K562 (cell line): ENCODE measurements around the gene NFIB. TPM values are rescaled to one million over a fixed set of nuclear protein-coding genes. Genes with fewer than 3 reads are reported as not detected.

Experiments
- ATAC-seq: fragments of 200-7000 bp; cut with Tn5 transposase; 3 replicates; pipeline ENCODE4 v1.9.1; 2020; ENCODE audit warnings: moderate library complexity
- BruUV-seq: library from RNA; stranded (reverse); fragments of 400-500 nt; replicated peaks from 2 replicates; lab custom pipeline; 2021; lab: Mats Ljungman, UMichigan
- CTCF ChIA-PET: fragments of 300-600 bp; formaldehyde crosslinking; extraction: SDS; loops from one replicate; lab custom pipeline; 2021; ENCODE audit warnings: low intra/inter-chr PET ratio; lab: Yijun Ruan, JAX
- POLR2A ChIA-PET: fragments of 300-600, 350-650 bp; sonication (Branson Sonifier 250); formaldehyde crosslinking; extraction: SDS; loops from one replicate; lab custom pipeline; 2021; ENCODE audit warnings: antibody characterized with exemption, inconsistent platforms; lab: Yijun Ruan, JAX
- DNase-seq, 4 experiments: peaks; one replicate each; pipeline versions ENCODE4 v3.0.0 to v3.0.0-alpha.2; 2011 to 2018; ENCODE audit warnings: low spot score in 3 of 4, mixed read lengths in 3 of 4; ENCODE audit errors: extremely low read depth in 1 of 4
- FAIRE-seq: peaks from 2 replicates; lab custom pipeline; 2011; peaks lifted over from hg19 to GRCh38; lab: Jason Lieb, UNC
- H2AFZ ChIP-seq: 2 replicates; pipeline ENCODE4 v1.6.0; 2011; ENCODE audit warnings: low read depth, low read length, control low read depth, inconsistent platforms
- H3K27ac ChIP-seq: fragments of 200-600 bp; 3 replicates; pipeline ENCODE4 v1.8.0; 2011; ENCODE audit warnings: low read depth, mild to moderate bottlenecking, control low read depth, inconsistent platforms, low read length, moderate library complexity, mixed read lengths; ENCODE audit errors: extremely low read depth
- H3K27me3 ChIP-seq, 2 experiments: fragments of 300-600 bp in 1 of 2; 2 replicates in 1 of 2; 3 replicates in 1 of 2; pipeline versions ENCODE4 v1.6.0 to v1.8.0; 2011; ENCODE audit warnings: inconsistent platforms in 2 of 2, low read length in 2 of 2, mild to moderate bottlenecking in 1 of 2, mixed read lengths in 1 of 2, moderate library complexity in 1 of 2; ENCODE audit not compliant: control insufficient read depth in 2 of 2, insufficient read depth in 2 of 2
- H3K36me3 ChIP-seq: fragments of 300-600 bp; 3 replicates; pipeline ENCODE4 v1.8.0; 2011; ENCODE audit warnings: mild to moderate bottlenecking, low read length, inconsistent platforms; ENCODE audit not compliant: control insufficient read depth, insufficient read depth
- H3K4me1 ChIP-seq, 2 experiments: fragments of 200-600 bp in 1 of 2; replicated peaks in 1 of 2; 2 replicates in 1 of 2; 3 replicates in 1 of 2; pipeline versions ENCODE4 v1.5.1 to v1.8.0; 2011; ENCODE audit warnings: inconsistent platforms in 2 of 2, low read length in 2 of 2, mild to moderate bottlenecking in 1 of 2, mixed read lengths in 1 of 2, moderate library complexity in 1 of 2; ENCODE audit not compliant: control insufficient read depth in 2 of 2, insufficient read depth in 2 of 2
- H3K4me2 ChIP-seq: 2 replicates; pipeline ENCODE4 v1.6.1; 2011; ENCODE audit warnings: low read length, control low read depth, inconsistent platforms, mixed read lengths; ENCODE audit not compliant: insufficient read depth
- H3K4me3 ChIP-seq: fragments of 200-600 bp; sonication (generic), shearing (Covaris generic); 2 replicates; pipeline ENCODE4 v1.5.1; 2016; ENCODE audit warnings: control low read depth, inconsistent platforms
- H3K79me2 ChIP-seq: fragments of 200-600 bp; 3 replicates; pipeline ENCODE4 v1.8.0; 2011; ENCODE audit warnings: low read length, inconsistent platforms; ENCODE audit not compliant: control insufficient read depth, insufficient read depth
- H3K9ac ChIP-seq, 2 experiments: 2 replicates each; pipeline versions ENCODE4 v1.6.0 to v1.6.1; 2011; ENCODE audit warnings: low read depth in 2 of 2, low read length in 2 of 2, control low read depth in 1 of 2, inconsistent platforms in 1 of 2, mild to moderate bottlenecking in 1 of 2, mixed read lengths in 1 of 2; ENCODE audit not compliant: insufficient read depth in 1 of 2
- H3K9me1 ChIP-seq: one replicate; pipeline ENCODE4 v1.6.0; 2011; ENCODE audit warnings: inconsistent platforms, mild to moderate bottlenecking, low read length, moderate library complexity; ENCODE audit not compliant: control insufficient read depth, insufficient read depth
- H3K9me3 ChIP-seq: replicated peaks from 2 replicates; pipeline ENCODE4 v1.5.1; 2011; ENCODE audit warnings: low read depth, low read length, inconsistent platforms; ENCODE audit not compliant: control insufficient read depth, insufficient read depth
- H4K20me1 ChIP-seq: replicated peaks from 2 replicates; pipeline ENCODE4 v1.6.1; 2011; ENCODE audit warnings: low read length, inconsistent platforms, mixed read lengths; ENCODE audit not compliant: control insufficient read depth, insufficient read depth
- SETDB1 ChIP-seq: IDR thresholded peaks from one replicate; pipeline ENCODE4 v1.6.1; 2012; ENCODE audit warnings: low read length, control low read depth, inconsistent platforms
- TCF7L2 ChIP-seq: fragments of 150-350 bp; IDR thresholded peaks from 2 replicates; pipeline ENCODE4 v1.6.1; 2016; ENCODE audit warnings: low read depth, mild to moderate bottlenecking, low read length, moderate library complexity
- ZNF134 ChIP-seq: fragments of 250-450 bp; sonication (Bioruptor Pico); conservative IDR thresholded peaks from 2 replicates; pipeline ENCODE4 v1.4.0; 2020
- ZNF165 ChIP-seq: fragments of 250-450 bp; sonication (Bioruptor Pico); IDR thresholded peaks from 2 replicates; pipeline ENCODE4 v1.4.0; 2020; ENCODE audit warnings: borderline replicate concordance
- ZNF217 ChIP-seq: sonication (generic); formaldehyde crosslinking; IDR thresholded peaks from 2 replicates; pipeline ENCODE4 v1.8.0; 2022; ENCODE audit warnings: mild to moderate bottlenecking, missing genetic modification reagents
- WGBS: fragments of 100-300 bp; shearing (Covaris generic); methylation state at CpG from one replicate; pipeline ENCODE4 v1.1.6; 2016; ENCODE audit warnings: low coverage, mixed read lengths; ENCODE audit not compliant: insufficient coverage; ENCODE audit errors: missing lambda C conversion rate; 5-methylcytosine and 5-hydroxymethylcytosine counted together
- in situ Hi-C: fragments of 300-500 bp; cut with MboI; formaldehyde crosslinking; loops from 4 replicates; pipeline ENCODE4 v1.15.0; 2018; ENCODE audit warnings: inconsistent platforms, mixed read lengths
- intact Hi-C: fragments of 100-400 bp; cut with micrococcal nuclease; formaldehyde crosslinking; loops from 2 replicates; pipeline ENCODE4 v1.14.2; 2022
- polyA plus RNA-seq, 8 experiments: library from polyadenylated mRNA; depleted of rRNA in 4 of 8; stranded (reverse) in 5 of 8; unstranded in 3 of 8; fragments of >200 nt; fragmentation: Nextera tagmentation in 2 of 8; fragmentation: Illumina TruSeq in 1 of 8; extraction: Ambion mirVana in 2 of 8; extraction: Trizol in 1 of 8; gene quantifications; 2 replicates each; pipeline versions ENCODE4 v1.2.1 to v1.2.3, GENCODE V29; 2011 to 2014; ENCODE audit warnings: inconsistent platforms in 1 of 8, missing spikeins in 1 of 8
- total RNA-seq, 7 experiments: library from RNA; depleted of rRNA in 6 of 7; stranded (reverse); fragments of >200 nt in 6 of 7; fragmentation: Illumina TruSeq in 2 of 7; extraction: Trizol in 2 of 7; gene quantifications; 2 replicates each; pipeline versions ENCODE4 v1.2.1 to v1.2.3, GENCODE V29; 2011 to 2021; ENCODE audit warnings: low replicate concordance in 1 of 7
- TF ChIP-seq, protein P1 (sequence below): IDR thresholded peaks from 2 replicates; pipeline ENCODE4 v1.6.1; 2016; ENCODE audit warnings: missing genetic modification characterization, missing compliant biosample characterization
- TF ChIP-seq, protein P2 (sequence below), 2 experiments: fragments of 450-650 bp in 1 of 2; sonication (generic) in 1 of 2; formaldehyde crosslinking in 1 of 2; IDR thresholded peaks in 1 of 2; conservative IDR thresholded peaks in 1 of 2; 2 replicates each; pipeline versions ENCODE4 v1.6.1 to v1.8.1; 2016 to 2023; ENCODE audit warnings: mild to moderate bottlenecking in 2 of 2, moderate library complexity in 2 of 2, inconsistent platforms in 1 of 2, missing genetic modification reagents in 1 of 2

NFIB gene
- total and polyA plus RNA-seq, 9 of the 15 experiments (the other 6 are each of a cell fraction or from before 2014, with no cell fraction given), result 1.2 to 3.3 (median 1.9) TPM

GRCh38 chr9:14080959-14081542 is 232.9 kb downstream of the NFIB start (continued):
- TF ChIP-seq, protein P1, sequence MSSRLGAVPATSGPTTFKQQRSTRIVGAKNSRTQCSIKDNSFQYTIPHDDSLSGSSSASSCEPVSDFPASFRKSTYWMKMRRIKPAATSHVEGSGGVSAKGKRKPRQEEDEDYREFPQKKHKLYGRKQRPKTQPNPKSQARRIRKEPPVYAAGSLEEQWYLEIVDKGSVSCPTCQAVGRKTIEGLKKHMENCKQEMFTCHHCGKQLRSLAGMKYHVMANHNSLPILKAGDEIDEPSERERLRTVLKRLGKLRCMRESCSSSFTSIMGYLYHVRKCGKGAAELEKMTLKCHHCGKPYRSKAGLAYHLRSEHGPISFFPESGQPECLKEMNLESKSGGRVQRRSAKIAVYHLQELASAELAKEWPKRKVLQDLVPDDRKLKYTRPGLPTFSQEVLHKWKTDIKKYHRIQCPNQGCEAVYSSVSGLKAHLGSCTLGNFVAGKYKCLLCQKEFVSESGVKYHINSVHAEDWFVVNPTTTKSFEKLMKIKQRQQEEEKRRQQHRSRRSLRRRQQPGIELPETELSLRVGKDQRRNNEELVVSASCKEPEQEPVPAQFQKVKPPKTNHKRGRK, result no peak
- TF ChIP-seq TCF7L2, result no peak
- TF ChIP-seq ZNF134 (CRISPR knock-in tag), result no peak
- no peak for TF ChIP-seq SETDB1
- TF ChIP-seq, protein P2, sequence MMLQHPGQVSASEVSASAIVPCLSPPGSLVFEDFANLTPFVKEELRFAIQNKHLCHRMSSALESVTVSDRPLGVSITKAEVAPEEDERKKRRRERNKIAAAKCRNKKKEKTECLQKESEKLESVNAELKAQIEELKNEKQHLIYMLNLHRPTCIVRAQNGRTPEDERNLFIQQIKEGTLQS (IDR thresholded peaks at IDR 0.05), result no peak
- TF ChIP-seq, protein P2 (CRISPR knock-in tag; conservative IDR thresholded peaks at IDR 0.05), result no peak
- TF ChIP-seq, all 486 proteins: peak for 0

- FAIRE-seq, result no peak
- Histone ChIP-seq H3K9me1 (no peaks in the 10 kb centered on the region), H3K4me2 (no peak overlapping the region), H3K9ac (no peak overlapping the region), H2AFZ (no peak overlapping the region), H3K4me3 (no peak overlapping the region), H3K79me2 (no peaks in the 10 kb centered on the region), H3K36me3 (no peaks in the 10 kb centered on the region), H3K27ac (no peak overlapping the region), H4K20me1 (no peaks in the 10 kb centered on the region), H3K27me3 (peaks cover 0 to 7% of the 10 kb centered on the region in 2 experiments; a peak in 1 of 5 replicates), H3K9me3 (no peaks in the 10 kb centered on the region), H3K4me1 (no peaks in the 10 kb centered on the region)
- in situ Hi-C loops (no loop called here), intact Hi-C loops (no loop called here)
- ChIA-PET POLR2A (interaction anchor here (0.6 kb wide), 1 partner anchor 655 kb away, joined by 3 read pairs; no protein-coding TSS in a partner anchor), CTCF (no interaction called here)
- no TSS peak for BruUV-seq
- no peak for ATAC-seq
- TF ChIP-seq ZNF217 (CRISPR knock-in tag) (no peak), ZNF165 (CRISPR knock-in tag) (no peak)
- DNase-seq, result no peak
- 0% methylated on average over 4 of the region's 4 CpGs for WGBS
Measured at GRCh38 chr9:14079440-14079839, 234.5 kb downstream of the NFIB start.
